Testis (tissue), 2 donors: ENCODE data around the gene TRIM27.

Source experiments
- CTCF ChIP-seq, 3 experiments: fragments of 450-650 bp in 2 of 3; fragments of 200-600 bp in 1 of 3; sonication (generic) in 1 of 3; IDR thresholded peaks; one replicate each; pipeline ENCODE4 v1.5.1; 2016 to 2019; ENCODE audit warnings: antibody characterized with exemption in 3 of 3, mild to moderate bottlenecking in 2 of 3, moderate library complexity in 1 of 3
- POLR2A ChIP-seq: fragments of 450-650 bp; IDR thresholded peaks from one replicate; pipeline ENCODE4 v1.6.1; 2017; ENCODE audit warnings: antibody characterized with exemption, mild to moderate bottlenecking, moderate library complexity

- no peak for TF ChIP-seq CTCF (IDR thresholded peaks at IDR 0.05)
- no peak for TF ChIP-seq POLR2A
Observed at GRCh38 chr6:28897369-28897745, 26.4 kb downstream of the TRIM27 start.
